H1 (cell line): ENCODE results near the gene NSUN7. TPM values are rescaled to one million over a fixed set of nuclear protein-coding genes. Genes with fewer than 3 reads are reported as not detected.
A peak's percentile ranks its signal among the peaks of the same experiment; 100 is the strongest.

Experiments used
- BRCA1 ChIP-seq: IDR thresholded peaks from 2 replicates; pipeline ENCODE4 v1.6.1; 2012; ENCODE audit warnings: low read depth, low read length, improper control_type of control experiment
- CEBPB ChIP-seq: IDR thresholded peaks from 2 replicates; pipeline ENCODE4 v1.6.1; 2012; ENCODE audit warnings: low read depth, low read length
- E2F6 ChIP-seq: IDR thresholded peaks from 2 replicates; pipeline ENCODE4 v1.6.1; 2012; ENCODE audit warnings: inconsistent platforms
- MAFK ChIP-seq: IDR thresholded peaks from 2 replicates; pipeline ENCODE4 v1.6.1; 2012; ENCODE audit warnings: low read depth, mild to moderate bottlenecking, improper control_type of control experiment, low read length
- NRF1 ChIP-seq: IDR thresholded peaks from 2 replicates; pipeline ENCODE4 v1.6.1; 2011; ENCODE audit warnings: mild to moderate bottlenecking, low read depth, low read length, improper control_type of control experiment
- SAP30 ChIP-seq: fragments of 300-600 bp; sonication (generic); IDR thresholded peaks from 2 replicates; pipeline ENCODE4 v1.7.1; 2012; ENCODE audit warnings: low read length, moderate library complexity, mild to moderate bottlenecking, inconsistent platforms; ENCODE audit not compliant: insufficient read depth, insufficient replicate concordance
- SIX5 ChIP-seq: IDR thresholded peaks from 2 replicates; pipeline ENCODE4 v1.6.1; 2011; ENCODE audit warnings: mild to moderate bottlenecking, low read depth, low read length
- SP1 ChIP-seq: IDR thresholded peaks from 2 replicates; pipeline ENCODE4 v1.6.1; 2011; ENCODE audit warnings: low read depth, low read length
- TCF12 ChIP-seq: IDR thresholded peaks from 2 replicates; pipeline ENCODE4 v1.6.1; 2011; ENCODE audit warnings: low read depth, mild to moderate bottlenecking, low read length
- polyA plus RNA-seq, 7 experiments: library from polyadenylated mRNA; depleted of rRNA in 3 of 7; stranded (reverse) in 5 of 7; unstranded in 2 of 7; fragments of >200 nt in 5 of 7; fragments of 200-250 nt in 2 of 7; gene quantifications; 1 replicate in 5 of 7; 2 replicates in 1 of 7; 4 replicates in 1 of 7; pipeline versions ENCODE4 v1.2.1 to v1.2.3, GENCODE V29; 2011 to 2013; ENCODE audit warnings: missing spikeins in 2 of 7, mixed read lengths in 2 of 7
- total RNA-seq: library from RNA; stranded (reverse); fragmentation: NEBNext Ultra II Directional; extraction: Animal tissue kit (Norgen Biotek cat#: 25700); gene quantifications from 2 replicates; pipeline ENCODE4 v1.2.1, GENCODE V29; 2021
- TF ChIP-seq, protein P1 (sequence below): fragments of 300-600 bp; sonication (generic); IDR thresholded peaks from 2 replicates; pipeline ENCODE4 v1.7.1; 2012; ENCODE audit warnings: low read length, moderate library complexity, mild to moderate bottlenecking, inconsistent platforms; ENCODE audit not compliant: insufficient replicate concordance

Gene NSUN7
- total and polyA plus RNA-seq, 2 of the 8 experiments (the other 6 are each of a cell fraction or from before 2014, with no cell fraction given) = 8.8 to 24.4 TPM

DNA sequence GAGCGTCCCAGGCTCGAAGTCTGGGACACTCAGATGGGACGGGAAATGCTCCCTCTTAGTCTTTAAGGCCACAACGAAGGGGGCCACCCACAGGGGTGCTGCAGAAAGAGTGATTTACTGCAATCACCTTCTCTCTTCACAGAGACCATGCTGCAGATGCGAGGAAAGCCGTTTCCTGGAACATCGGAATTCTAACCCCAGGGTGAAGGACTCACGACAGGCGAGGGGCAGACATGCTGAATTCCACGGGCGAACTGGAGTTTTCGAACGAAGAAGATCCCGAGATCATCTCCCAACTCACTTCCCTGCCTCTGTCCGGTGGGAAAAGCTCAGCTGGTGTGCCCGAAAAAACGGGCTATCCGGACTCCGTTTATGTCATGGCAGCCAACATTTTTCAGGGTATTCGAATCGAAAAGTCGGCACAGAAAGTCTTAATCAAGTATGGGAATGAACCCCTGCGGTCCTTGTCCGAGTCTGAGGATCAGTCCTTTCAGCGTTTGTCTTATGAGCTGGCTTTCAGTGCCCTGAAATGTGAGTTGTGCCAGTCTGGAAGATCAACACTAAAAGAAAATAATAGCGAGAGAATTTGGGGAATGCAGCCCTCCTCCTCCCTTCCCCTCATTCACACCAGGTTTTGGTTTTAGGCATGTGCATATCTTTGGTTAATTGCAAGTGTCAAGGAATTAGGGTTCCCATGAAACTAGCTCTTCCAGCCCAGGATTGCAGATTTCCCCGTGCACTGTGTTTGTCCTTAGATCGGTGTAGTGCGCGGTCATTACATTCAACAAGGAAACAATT lies 905 bp downstream of the NSUN7 start (continued):
- no peak for TF ChIP-seq BRCA1
- TF ChIP-seq NRF1 = no peak
- no peak for TF ChIP-seq TCF12
- TF ChIP-seq SP1 = peak; percentile 98
- no peak for TF ChIP-seq SIX5
- no peak for TF ChIP-seq MAFK
- TF ChIP-seq SAP30 = no peak
- peak; percentile 68; the same call in 1 of the 2 replicates for TF ChIP-seq E2F6
- no peak for TF ChIP-seq CEBPB
- TF ChIP-seq, protein P1, sequence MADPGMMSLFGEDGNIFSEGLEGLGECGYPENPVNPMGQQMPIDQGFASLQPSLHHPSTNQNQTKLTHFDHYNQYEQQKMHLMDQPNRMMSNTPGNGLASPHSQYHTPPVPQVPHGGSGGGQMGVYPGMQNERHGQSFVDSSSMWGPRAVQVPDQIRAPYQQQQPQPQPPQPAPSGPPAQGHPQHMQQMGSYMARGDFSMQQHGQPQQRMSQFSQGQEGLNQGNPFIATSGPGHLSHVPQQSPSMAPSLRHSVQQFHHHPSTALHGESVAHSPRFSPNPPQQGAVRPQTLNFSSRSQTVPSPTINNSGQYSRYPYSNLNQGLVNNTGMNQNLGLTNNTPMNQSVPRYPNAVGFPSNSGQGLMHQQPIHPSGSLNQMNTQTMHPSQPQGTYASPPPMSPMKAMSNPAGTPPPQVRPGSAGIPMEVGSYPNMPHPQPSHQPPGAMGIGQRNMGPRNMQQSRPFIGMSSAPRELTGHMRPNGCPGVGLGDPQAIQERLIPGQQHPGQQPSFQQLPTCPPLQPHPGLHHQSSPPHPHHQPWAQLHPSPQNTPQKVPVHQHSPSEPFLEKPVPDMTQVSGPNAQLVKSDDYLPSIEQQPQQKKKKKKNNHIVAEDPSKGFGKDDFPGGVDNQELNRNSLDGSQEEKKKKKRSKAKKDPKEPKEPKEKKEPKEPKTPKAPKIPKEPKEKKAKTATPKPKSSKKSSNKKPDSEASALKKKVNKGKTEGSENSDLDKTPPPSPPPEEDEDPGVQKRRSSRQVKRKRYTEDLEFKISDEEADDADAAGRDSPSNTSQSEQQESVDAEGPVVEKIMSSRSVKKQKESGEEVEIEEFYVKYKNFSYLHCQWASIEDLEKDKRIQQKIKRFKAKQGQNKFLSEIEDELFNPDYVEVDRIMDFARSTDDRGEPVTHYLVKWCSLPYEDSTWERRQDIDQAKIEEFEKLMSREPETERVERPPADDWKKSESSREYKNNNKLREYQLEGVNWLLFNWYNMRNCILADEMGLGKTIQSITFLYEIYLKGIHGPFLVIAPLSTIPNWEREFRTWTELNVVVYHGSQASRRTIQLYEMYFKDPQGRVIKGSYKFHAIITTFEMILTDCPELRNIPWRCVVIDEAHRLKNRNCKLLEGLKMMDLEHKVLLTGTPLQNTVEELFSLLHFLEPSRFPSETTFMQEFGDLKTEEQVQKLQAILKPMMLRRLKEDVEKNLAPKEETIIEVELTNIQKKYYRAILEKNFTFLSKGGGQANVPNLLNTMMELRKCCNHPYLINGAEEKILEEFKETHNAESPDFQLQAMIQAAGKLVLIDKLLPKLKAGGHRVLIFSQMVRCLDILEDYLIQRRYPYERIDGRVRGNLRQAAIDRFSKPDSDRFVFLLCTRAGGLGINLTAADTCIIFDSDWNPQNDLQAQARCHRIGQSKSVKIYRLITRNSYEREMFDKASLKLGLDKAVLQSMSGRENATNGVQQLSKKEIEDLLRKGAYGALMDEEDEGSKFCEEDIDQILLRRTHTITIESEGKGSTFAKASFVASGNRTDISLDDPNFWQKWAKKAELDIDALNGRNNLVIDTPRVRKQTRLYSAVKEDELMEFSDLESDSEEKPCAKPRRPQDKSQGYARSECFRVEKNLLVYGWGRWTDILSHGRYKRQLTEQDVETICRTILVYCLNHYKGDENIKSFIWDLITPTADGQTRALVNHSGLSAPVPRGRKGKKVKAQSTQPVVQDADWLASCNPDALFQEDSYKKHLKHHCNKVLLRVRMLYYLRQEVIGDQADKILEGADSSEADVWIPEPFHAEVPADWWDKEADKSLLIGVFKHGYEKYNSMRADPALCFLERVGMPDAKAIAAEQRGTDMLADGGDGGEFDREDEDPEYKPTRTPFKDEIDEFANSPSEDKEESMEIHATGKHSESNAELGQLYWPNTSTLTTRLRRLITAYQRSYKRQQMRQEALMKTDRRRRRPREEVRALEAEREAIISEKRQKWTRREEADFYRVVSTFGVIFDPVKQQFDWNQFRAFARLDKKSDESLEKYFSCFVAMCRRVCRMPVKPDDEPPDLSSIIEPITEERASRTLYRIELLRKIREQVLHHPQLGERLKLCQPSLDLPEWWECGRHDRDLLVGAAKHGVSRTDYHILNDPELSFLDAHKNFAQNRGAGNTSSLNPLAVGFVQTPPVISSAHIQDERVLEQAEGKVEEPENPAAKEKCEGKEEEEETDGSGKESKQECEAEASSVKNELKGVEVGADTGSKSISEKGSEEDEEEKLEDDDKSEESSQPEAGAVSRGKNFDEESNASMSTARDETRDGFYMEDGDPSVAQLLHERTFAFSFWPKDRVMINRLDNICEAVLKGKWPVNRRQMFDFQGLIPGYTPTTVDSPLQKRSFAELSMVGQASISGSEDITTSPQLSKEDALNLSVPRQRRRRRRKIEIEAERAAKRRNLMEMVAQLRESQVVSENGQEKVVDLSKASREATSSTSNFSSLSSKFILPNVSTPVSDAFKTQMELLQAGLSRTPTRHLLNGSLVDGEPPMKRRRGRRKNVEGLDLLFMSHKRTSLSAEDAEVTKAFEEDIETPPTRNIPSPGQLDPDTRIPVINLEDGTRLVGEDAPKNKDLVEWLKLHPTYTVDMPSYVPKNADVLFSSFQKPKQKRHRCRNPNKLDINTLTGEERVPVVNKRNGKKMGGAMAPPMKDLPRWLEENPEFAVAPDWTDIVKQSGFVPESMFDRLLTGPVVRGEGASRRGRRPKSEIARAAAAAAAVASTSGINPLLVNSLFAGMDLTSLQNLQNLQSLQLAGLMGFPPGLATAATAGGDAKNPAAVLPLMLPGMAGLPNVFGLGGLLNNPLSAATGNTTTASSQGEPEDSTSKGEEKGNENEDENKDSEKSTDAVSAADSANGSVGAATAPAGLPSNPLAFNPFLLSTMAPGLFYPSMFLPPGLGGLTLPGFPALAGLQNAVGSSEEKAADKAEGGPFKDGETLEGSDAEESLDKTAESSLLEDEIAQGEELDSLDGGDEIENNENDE = no peak
